ENCODE data around the gene CCDC85C.

DNA sequence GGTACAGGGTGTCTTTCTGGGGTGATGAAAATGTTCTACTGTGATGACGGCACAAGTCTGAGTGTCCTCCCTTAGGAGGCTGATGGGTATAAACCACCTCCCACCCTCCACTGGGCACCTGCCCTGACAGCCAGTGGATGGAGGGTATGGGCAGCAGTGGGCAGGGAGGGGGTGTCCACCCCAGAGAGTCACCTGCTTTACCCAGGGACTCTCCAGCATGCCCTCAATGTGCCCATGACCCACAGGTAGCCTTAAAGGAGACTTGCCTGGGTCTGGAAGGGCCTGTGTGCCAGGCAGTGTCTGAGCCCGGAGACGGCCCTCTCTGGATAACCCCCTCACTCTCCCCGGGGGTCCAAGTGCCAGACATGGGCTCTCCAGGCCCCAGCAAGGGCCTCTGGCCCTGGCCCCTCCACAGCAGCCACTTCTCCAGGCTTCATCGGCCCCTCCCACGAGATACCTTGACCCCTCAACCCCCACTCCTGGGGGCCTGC, 84.0 kb downstream of the CCDC85C start:
- TF ChIP-seq POLR2A (IDR thresholded peaks at IDR 0.05): no peak
- no peak for TF ChIP-seq EP300 (IDR thresholded peaks at IDR 0.05)
